Posterior vena cava (tissue), 2 donors: ENCODE measurements around the gene AGPAT2. TPM values are rescaled to one million over a fixed set of nuclear protein-coding genes. Genes with fewer than 3 reads are reported as not detected.
"Not testable (repeated sequence)": the region's sequence is repeated elsewhere in the genome, so short reads cannot be mapped to it uniquely, and the experiment has no call there.

ENCODE experiments used
- DNase-seq: peaks from one replicate; pipeline ENCODE4 v3.0.0-alpha.2; 2020; ENCODE audit warnings: low spot score
- intact Hi-C, 2 donors: fragments of 100-400 bp; cut with DNase I; formaldehyde crosslinking; loops; one replicate each; pipeline versions ENCODE4 v1.14.1 to v1.14.2; 2022 to 2023
- total RNA-seq, 2 donors: library from RNA; stranded (reverse); fragmentation: NEBNext Ultra II Directional; extraction: Animal tissue kit (Norgen Biotek cat#: 25700); gene quantifications; one replicate each; pipeline ENCODE4 v1.2.1, GENCODE V29; 2021
- donor health status: DM: yes; HTN: yes; CAD: no.
- donor health status: DM: yes; HTN: yes; CAD: no.

AGPAT2 gene
- total RNA-seq, 2 donors from 2014 or later: 27.1 to 28.8 TPM

GRCh38 chr9:136707849-136708517 is 20.7 kb upstream of the AGPAT2 start:
- intact Hi-C loops: no loop called here

GRCh38 chr9:136707011-136707410 is 19.8 kb upstream of the AGPAT2 start:
- DNase-seq: no peak
- intact Hi-C loops: no loop called here

More at GRCh38 chr9:136707849-136708517, 20.7 kb upstream of the AGPAT2 start:
- DNase-seq: no peak

GRCh38 chr9:136705564-136705963 is 18.3 kb upstream of the AGPAT2 start:
- intact Hi-C loops: no loop called here
- no peak for DNase-seq

DNA sequence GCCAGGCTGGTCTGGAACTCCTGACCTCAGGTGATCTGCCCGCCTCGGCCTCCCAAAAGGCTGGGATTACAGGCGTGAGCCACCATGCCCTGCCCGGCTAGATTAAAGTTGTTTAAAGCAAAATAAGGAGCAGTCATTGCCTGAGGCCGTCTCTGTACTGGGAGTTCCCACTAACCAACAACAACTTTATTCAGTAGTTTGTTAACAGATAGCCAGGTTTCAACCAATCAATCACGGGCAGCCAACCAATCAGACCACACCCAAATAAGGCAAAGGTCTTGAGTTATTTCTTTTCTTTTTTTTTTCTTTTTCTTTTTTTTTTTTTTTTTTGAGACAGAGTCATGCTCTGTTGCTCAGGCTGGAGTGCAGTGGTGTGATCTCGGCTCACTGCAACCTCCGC is 17.5 kb upstream of the AGPAT2 start:
- intact Hi-C loops: not testable (repeated sequence)

GRCh38 chr9:136703276-136703860 is 16.1 kb upstream of the AGPAT2 start:
- intact Hi-C loops: no loop called here
- no peak for DNase-seq

More for the DNA sequence above, 17.5 kb upstream of the AGPAT2 start:
- not testable (repeated sequence) for DNase-seq

DNA sequence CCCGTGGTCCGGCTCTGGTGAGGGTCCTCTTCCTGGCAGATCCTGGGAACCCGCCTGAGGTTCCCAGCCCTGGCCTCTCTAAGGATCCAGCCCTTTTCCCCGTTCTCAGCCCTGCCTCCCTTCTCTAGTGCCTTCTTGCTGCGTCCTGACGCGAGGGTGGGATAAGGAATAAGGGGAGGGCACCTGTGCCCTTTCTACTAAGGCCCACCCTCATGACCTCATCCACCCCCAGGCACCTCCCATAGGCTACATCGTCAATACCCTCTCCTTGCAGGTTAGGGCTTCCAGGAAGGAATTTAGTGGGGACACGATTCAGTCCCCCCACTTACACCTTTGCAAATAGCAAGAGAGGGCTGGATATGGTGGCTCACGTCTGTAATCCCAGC is 14.4 kb upstream of the AGPAT2 start:
- intact Hi-C loops: no loop called here
- DNase-seq: no peak

DNA sequence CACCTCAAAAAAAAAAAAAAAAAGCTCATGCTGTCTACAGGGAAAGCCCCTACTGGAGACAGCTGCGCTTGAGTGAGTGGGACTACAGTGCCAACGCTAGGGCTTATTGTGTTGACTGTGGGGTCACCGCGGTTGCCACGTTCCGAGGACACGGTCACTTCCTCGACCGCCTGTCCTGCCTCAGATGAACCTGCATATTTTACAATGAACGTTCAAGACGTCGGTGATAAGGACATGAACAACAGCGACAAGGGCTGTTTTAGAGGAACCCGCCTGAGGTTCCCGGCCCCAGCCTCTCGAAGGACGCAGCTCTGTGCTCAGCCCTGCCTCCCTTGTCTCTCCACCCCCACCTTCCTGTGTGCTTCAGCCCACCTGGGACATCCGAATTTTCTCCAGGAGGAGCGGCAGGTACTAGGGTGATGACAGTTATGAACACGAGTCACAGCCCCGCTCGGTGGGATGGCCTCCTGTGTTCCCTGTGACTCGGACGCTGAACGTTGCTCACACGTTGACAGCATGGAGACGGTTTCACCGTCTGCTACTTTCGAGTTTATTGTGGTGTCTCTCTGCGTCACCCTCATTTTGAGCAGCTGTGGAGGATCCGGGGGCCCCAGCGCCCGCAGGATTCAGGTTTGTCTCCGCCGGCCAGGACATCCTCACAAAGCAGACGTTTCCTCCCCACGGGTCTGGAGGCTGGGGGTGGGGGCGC is 13.9 kb upstream of the AGPAT2 start:
- no peak for DNase-seq
- intact Hi-C loops: no loop called here

DNA sequence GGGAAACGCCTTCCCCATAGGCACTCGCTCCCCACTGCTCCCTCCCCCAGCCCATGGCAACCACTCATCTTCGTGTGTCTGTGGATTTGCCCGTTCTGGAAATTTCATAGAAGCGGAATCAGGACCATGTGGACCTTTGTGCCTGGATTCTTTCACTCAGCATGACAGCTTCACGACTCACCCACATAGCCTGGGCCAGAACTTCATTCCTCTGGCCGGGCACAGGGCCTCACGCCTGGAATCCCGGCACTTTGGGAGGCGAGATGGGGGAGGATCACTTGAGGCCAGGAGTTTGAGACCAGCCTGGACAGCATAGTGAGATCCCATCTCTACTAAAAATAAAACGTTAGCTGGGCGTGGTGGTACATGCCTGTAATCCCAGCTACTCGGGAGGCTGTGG is 13.0 kb upstream of the AGPAT2 start:
- intact Hi-C loops: no loop called here
- DNase-seq: no peak

DNA sequence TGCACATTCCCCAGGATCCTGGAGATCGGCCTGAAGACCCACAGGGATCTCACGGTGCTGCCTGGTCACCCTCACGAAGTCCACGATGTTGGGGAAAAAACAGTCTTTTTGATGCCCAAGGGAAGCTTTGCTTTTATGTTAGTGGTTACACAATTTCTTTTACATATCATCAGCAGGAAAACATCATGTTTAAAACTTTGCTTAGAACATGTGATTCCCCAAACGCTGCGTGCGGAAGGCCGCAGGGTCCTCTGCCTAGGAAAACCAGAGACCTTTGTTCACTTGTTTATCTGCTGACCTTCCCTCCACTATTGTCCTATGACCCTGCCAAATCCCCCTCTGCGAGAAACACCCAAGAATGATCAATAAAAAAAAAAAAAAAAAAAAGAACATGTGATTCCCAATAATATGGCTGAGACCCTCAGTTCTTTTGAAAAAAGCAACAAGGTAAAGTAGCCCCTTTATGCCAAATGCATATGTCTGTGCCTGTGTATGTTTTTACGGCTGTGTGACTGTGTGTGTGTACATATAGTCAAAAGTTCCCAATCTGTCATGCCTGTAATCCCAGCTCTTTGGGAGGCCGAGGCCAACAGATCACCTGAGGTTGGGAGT is 11.5 kb upstream of the AGPAT2 start:
- intact Hi-C loops: no loop called here
- DNase-seq: no peak

- intact Hi-C loops: no loop called here
- no peak for DNase-seq
These were observed 10.7 kb upstream of the AGPAT2 start for GRCh38 chr9:136697821-136698526.

DNA sequence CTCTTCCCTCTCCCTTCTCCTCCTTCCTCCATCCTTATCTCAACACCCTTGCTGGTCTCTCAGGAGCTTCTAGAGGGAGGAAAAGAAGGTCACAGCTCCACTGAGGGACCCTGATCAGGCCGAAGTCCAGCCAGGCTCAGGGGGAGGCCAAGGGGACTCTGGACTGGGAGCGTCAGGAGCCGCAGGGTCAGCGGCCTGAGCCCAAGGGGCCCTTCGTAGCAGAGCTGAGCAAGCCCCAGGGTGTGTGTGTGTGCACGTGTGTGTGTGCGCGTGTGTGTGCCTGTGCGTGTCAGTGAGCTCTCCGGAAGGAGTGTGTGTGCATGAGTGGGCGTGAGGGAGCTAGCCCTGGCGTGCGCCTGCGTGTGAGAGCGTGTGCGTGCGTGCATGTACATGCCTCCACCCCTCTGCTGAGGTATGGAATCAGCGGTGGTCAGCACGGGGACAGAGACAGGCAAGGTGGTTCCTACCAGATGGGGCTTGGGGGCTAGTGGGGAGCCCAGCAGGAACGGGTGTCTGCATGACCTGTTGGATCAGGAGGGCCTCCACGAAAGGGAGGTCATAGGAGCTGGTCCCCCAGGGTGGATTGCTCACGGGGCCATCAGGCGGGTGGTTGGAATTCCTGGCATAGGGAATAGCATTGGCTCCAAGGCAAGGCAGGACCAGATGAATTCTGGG is 10.0 kb upstream of the AGPAT2 start:
- DNase-seq: no peak

GRCh38 chr9:136696502-136696901 is 9.2 kb upstream of the AGPAT2 start:
- DNase-seq: no peak
- intact Hi-C loops: no loop called here

More for the DNA sequence above, 10.0 kb upstream of the AGPAT2 start:
- intact Hi-C loops: no loop called here

DNA sequence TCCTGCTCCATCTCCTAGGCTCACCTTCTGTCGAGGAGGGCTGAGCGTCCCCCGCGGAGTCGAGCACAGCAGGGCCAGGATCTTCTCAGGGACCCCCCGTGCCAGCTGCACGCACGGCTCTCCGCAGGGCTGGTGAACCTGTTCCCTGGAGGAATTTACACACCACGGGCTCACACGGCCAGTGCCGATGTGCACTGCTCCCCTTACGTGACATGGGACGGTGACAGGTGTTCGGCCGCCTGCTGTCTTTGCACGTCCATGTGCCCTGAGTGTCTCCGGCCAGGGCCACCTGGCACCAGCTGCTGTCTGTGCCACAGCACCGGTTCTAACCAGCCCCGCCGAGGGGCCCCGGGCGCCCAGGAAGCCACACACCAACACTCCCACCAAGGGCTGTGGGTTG is 8.7 kb upstream of the AGPAT2 start:
- intact Hi-C loops: no loop called here
- DNase-seq: no peak

DNA sequence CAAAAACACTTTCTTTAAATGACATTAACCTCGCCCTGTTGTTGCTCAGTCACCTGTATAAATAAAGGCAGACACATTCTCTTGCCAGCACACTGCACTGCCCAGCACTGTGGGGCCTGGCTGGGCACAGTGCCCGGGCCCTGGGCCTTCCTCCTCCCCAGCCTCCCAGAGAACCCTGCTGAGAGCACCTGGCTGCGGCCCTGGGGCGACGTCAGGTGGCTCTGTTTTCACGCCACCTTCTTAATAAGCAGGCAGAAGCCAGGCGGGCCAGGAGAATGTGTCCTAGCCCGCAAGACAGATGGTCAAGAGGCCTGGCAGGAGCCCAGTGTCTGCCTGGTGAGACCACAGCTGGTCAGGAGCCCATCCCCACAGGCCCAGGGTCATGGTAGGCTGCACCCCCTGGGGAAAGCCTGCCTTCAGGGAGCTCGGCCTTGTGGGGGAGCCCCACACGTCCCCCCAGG is 8.2 kb upstream of the AGPAT2 start:
- no peak for DNase-seq
- intact Hi-C loops: no loop called here

- intact Hi-C loops: no loop called here
- no peak for DNase-seq
These were observed 7.6 kb upstream of the AGPAT2 start for GRCh38 chr9:136694872-136695247.

DNA sequence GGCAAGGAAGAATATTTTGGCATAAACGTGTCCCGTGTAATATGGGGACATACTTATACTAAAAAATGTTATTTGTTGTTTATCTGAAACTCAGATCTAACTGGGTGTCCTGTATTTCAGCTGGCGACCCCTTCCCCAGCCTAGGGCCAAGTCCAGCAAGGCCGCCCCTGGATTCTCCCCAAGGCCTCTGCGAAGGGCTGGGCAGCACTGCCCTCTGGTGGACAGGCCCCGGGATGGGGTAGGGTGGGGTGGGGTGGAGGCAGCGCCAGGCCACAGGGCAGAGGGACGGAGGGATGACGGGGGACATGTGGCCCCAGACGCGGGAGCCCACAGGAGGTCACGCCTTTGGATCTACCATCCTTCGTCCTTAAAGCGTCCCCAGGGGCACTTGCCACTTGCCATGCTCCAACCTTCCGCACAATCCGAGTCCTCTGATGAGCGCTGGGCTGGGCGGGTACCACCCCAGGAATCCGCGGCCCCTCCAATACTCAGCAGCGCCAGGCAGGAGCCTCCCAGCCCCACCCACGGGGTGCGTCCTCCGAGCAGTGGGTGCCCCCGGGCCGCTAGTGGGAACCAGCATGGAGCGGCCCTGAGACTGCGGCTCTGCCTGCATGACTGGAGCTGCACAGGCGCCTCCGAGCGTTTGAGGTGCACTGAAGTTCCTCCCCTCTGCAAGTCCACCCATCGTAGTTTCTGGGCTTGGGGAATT is 7.1 kb upstream of the AGPAT2 start:
- intact Hi-C loops: no loop called here
- DNase-seq: no peak

GRCh38 chr9:136693490-136694162 is 6.4 kb upstream of the AGPAT2 start:
- DNase-seq: no peak
- intact Hi-C loops: no loop called here

GRCh38 chr9:136693135-136693489 is 5.9 kb upstream of the AGPAT2 start:
- no peak for DNase-seq
- intact Hi-C loops: no loop called here
